ENCODE results near the gene UBD.

The UBD gene

DNA sequence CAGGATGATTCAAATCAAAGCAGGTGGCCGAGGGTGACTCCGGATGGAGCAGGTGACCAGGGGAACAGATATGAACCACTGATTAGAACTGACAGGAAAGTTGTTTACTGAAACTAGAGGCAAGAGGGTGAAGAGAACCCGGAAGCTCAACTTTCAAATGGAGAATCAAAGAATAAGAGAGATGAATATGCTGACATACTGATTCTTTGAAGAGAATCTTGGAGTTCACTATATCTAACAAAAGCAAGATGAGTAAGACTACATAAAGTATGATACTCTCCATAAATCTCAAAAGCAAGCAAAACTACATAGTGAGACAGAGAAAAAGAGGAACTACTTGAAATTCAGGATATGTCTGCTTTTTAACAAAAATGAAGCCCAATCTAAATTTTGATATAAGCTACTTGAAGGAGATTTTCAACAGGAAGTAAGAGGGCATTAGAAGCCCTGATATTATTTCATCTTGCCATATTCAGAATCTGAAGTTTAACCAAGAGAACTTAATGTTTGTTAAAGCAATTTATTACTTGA lies 4.0 kb upstream of the UBD start:
- no peak overlapping the region for H3K27ac ChIP-seq
- no peak overlapping the region for H3K4me3 ChIP-seq

DNA sequence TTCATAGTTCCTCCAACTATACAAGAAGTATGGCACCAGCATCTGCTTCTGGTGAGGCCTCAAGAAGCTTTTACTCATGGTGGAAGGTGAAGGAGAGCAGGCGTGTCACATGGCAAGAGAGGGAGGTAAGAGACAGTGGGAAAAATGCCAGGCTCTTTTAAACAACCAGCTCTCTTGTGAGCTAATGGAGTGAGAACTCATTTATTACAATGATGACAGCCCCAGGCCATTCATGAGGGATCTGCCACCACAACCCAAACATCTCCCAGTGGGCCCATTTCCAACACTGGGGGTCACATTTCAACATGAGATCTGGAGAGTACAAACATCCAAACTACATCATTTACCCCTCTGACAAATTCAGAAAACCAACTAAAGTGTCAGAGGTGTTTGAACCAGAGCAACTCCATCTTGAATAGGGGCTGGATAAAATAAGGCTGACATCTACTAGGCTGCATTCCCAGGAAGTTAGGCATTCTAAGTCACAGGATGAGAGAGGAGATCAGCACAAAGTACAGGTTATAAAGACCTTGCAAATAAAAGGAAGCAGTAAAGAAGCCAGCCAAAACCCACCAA lies 2.2 kb upstream of the UBD start:
- Histone ChIP-seq H3K4me3 (no peak overlapping the region), H3K27ac (no peak overlapping the region)

DNA sequence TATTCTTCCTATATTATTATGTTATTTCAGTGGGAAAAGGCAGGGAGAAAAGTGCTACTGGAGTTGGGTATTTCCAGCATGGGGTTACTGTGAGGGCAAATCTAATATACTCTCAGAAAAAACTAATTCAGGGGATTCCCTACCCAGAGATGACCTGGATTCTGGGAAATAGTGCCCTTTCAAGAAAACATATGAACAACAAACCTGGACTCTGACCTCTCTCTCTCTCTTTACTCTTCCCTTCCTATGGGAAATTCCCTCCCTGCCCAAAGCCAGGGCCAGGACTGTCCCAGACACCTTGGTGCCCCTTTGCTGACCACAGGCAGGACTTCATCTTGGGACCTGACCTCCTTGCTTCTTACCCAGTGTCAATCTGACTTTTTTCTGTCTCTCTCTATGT lies 1.6 kb upstream of the UBD start:
- no peak overlapping the region for H3K4me3 ChIP-seq
- no peak overlapping the region for H3K27ac ChIP-seq

DNA sequence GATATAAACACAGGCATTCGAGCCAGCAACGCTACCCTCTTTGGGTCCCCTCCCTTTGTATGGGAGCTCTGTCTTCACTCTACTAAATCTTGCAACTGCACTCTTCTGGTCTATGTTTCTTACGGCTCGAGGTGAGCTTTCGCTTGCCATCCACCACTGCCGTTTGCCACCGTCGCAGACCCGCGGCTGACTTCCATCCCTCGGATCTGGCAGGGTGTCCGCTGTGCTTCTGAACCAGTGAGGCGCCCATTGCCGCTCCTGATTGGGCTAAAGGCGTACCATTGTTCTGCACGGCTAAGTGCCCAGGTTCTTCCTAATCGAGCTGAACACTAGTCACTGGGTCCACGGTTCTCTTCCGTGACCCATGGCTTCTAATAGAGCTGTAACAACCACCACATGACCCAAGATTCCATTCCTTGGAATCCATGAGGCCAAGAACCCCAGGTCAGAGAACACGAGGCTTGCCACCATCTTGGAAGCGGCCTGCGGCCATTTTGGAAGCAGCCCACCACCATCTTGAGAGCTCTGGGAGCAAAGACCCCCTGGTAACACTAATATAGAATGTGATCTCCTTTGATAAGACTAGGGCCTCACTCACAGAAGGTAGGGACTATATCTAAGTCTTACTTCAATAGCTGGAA lies 973 bp downstream of the UBD start:
- no peak overlapping the region for H3K4me3 ChIP-seq
- peak overlapping the region in 1 of 21 experiments; percentile 37 for H3K27ac ChIP-seq

DNA sequence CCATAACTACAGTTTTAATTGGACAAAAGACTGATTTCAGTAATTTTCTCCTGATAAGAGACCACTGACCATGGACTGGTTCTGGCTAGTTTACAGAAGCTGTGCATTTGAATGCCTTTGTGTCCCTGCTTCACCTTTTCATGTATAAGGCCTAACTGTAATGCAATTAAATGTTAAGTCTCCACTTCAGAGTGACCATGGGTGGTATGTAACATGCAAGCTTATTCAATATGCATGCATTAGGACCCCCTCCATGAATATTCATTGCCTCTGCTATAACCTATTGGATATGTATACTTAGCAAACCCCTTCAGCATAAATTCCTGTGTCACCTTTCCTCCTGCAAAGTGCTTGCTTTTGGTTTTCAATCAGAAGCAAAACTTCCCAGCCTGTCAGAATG lies 2.2 kb downstream of the UBD start:
- H3K4me3 ChIP-seq, result no peak overlapping the region
- H3K27ac ChIP-seq, result no peak overlapping the region

DNA sequence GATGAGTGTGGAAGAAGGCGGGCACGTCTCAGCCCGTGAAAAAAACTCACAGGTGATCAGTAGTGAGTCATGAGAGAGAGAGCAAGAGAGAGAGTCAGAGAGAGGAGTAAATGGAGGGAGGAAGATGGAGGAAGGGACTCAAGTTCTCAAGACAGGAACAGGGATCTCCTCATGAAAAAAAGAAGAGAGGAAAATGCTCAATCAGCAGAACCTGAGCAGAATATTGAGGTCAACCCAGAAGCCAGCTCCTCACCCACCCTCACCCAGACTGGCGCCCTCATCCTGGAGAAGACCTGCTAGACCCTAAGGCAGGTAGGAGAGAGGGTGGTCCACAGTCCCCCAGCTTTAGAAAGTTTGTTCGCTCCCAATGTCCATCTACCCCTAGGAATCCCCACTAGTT lies 4.8 kb downstream of the UBD start:
- no peak overlapping the region for H3K27ac ChIP-seq
- no peak overlapping the region for H3K4me3 ChIP-seq

DNA sequence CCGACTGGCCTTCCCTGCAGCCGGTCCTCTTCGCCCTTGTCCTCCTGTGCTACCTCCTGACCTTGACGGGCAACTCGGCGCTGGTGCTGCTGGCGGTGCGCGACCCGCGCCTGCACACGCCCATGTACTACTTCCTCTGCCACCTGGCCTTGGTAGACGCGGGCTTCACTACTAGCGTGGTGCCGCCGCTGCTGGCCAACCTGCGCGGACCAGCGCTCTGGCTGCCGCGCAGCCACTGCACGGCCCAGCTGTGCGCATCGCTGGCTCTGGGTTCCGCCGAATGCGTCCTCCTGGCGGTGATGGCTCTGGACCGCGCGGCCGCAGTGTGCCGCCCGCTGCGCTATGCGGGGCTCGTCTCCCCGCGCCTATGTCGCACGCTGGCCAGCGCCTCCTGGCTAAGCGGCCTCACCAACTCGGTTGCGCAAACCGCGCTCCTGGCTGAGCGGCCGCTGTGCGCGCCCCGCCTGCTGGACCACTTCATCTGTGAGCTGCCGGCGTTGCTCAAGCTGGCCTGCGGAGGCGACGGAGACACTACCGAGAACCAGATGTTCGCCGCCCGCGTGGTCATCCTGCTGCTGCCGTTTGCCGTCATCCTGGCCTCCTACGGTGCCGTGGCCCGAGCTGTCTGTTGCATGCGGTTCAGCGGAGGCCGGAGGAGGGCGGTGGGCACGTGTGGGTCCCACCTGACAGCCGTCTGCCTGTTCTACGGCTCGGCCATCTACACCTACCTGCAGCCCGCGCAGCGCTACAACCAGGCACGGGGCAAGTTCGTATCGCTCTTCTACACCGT lies 6.1 kb downstream of the UBD start:
- H3K4me3 ChIP-seq, result peak overlapping the region; percentile 16 to 36 (median 30)
- H3K27ac ChIP-seq, result peak overlapping the region in 4 of 21 experiments; percentile 12 to 45 (median 38)

DNA sequence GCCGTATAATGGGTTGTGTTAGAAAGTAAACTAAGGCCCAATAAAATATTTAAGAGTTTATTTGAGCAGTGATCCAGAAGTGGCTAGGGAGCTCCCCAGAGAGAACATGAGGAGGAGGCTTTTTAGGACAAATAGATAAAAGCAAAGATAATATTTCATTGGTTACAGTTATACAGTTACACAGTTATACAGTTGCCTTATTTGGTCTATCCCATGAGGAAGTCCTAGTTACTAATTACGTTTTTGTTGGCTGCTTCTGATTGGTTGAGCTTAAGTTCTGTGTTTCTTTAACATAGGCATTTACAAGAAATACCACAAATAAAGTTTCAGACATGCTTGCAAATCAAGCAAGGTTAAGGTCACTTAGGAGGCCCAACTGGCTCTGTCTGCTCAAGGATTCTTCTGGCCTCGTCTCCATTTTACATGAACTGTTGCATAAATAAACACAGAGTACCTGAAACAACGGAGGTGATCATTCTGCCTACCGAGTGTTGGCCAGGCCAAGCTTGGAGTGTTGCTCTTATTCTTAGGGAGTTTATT lies 7.0 kb downstream of the UBD start:
- H3K4me3 ChIP-seq, result peak overlapping the region in 4 of 7 experiments; percentile 30 to 36 (median 34)

DNA sequence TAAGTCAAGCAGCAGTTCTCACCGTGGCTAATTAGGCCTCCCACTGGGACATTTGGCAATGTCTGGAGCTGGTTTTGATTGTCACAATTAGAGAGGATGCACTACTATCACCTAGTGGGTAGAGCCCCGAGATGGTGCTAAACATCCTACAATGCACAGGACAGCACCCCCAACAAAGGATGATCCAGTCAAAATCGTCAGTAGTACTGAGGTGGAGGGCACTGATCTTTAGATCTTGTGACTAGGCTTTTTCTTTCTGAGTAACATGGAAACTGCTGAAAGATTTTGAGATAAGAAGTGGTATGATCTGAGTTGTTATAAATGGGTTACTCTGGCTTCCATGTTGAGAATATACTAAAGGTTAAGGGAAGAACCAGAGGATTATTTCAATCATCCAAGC lies 12.0 kb downstream of the UBD start:
- no peak overlapping the region for H3K4me3 ChIP-seq

More for the DNA sequence above, 7.0 kb downstream of the UBD start:
- H3K27ac ChIP-seq, result peak overlapping the region in 2 of 21 experiments; percentile 12 to 37

DNA sequence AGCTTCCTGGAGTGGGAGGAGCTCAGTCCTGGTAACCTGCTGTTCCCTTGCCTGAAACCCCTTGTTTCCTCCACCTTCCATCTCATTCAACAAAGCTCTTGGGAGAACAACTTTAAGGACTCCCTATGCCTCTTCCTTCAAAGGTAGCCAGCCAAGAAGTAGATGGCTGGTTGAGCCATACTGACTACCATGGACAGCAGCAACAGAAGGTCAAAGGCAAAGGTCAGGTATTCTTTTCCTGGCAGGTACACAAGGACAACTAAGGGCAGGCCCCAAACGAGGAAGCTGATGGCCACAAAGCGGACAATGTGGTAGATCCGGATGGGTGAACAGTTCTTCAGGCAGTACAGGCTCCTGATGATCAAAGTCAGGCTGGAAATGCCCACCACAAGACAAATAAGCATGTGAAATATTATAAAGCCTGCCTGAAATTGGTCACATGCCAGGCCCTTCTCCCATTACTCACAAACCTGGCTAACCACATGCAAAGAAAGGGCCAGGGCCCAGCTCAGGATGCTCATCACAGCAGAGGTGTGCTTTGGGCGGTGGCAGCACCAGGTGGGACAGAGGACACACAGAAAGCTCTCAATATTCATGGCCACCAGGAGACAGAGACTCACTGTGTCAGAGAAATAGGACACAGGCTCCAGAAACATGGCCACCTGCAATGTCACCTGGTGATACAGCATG lies 21.7 kb downstream of the UBD start:
- H3K4me3 ChIP-seq, result no peak overlapping the region
- H3K27ac ChIP-seq, result no peak overlapping the region

More for the DNA sequence above, 12.0 kb downstream of the UBD start:
- no peak overlapping the region for H3K27ac ChIP-seq

DNA sequence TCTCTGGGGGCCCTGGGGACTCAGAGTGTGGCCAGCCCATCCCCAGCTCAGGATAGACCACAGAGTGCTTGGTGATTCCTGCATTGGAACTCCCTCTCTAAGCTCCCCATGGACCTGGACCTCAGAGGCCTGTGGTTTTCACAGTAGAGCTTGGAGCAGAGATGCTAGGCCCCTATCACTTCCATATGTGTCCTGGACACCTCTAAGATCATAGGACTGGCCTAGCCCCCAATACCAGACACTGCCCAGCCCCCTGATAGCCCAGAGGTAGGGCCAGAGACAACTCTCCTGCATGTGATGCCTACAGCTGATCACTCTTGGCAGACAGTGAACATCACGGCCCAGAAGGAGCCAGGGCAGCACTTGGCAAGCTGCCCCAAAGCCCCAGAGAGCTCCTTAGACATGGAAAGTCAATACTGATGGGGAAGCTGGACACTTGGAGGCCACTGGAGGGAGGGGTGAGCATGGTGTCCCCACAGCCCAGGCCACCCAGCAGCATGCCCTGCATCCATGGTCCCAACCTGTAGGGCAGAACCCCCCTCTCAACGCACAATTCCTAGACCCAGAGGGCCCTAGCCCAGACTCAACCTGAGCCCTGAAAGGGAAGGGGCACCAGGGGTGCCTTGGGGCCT lies 27.1 kb downstream of the UBD start:
- H3K4me3 ChIP-seq, result no peak overlapping the region
- H3K27ac ChIP-seq, result no peak overlapping the region

DNA sequence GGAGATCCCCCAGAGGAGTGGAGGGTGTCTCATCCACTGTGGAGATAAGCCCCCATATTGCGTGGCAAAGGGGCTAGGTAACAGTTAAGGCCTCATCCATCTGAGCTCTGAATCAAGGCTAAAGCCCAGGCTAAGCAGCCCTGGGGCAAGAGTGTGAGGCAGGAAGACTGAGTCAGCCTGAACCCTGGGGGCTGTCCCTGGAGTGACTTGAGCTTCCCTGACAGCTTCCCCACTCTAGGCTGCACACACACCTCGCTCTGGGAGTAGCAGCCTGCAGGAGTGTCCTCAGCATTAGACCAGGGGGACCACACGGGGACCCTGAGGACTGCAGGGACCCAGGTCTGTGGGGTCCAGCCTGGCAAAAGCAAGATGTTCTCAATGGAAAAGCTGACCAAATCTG lies 27.9 kb downstream of the UBD start:
- Histone ChIP-seq H3K4me3 (no peak overlapping the region), H3K27ac (no peak overlapping the region)

DNA sequence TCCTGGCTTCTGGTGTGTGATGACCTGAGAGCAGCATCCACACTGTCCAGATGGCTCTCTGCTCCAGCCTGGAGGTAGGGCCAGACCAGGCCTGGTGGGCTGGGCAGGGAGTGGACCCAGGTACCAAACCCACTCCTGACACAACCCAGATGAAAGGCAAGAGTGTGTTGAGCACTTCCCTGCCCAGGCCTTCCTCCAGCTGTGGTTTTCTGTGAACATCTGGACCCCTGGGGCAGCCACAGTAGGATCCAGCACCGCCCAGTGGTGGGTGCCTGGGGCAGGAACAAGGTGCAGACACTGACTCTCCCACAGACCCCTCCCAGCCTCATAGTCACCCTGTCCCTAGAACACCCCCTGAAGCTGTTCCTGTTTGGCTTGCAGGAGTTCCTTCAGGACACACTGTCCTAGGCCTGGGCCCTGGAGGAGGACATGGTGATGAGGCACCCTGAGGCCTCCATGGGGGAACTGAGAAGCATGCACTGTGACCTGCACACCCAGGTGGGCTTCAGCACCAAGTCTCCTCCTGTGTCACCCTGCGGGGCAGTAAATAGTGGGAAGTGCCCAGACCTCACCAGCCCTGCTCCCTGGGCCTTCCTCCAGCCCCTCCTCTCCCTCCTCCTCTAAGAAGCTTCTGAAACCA lies 28.7 kb downstream of the UBD start:
- Histone ChIP-seq H3K4me3 (no peak overlapping the region), H3K27ac (no peak overlapping the region)

DNA sequence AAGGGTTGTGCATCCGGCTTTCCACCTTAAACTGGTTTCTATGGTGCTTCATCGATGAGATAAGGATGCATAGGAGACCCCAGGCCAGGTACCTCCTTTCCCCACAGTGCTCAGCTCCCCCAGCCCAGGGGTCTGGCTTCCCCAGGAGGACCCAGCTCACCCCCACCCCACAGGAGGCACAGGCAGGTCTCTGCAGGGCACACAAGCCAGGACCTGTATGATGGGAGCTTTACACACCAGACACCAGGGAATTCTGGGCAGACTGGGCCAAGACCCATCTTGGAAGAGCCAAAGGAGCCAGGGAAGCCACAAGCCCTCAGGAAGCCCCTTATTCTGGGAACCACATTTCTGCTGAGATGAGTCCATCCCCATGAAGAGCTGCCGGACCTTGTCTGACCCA lies 29.6 kb downstream of the UBD start:
- no peak overlapping the region for H3K27ac ChIP-seq

DNA sequence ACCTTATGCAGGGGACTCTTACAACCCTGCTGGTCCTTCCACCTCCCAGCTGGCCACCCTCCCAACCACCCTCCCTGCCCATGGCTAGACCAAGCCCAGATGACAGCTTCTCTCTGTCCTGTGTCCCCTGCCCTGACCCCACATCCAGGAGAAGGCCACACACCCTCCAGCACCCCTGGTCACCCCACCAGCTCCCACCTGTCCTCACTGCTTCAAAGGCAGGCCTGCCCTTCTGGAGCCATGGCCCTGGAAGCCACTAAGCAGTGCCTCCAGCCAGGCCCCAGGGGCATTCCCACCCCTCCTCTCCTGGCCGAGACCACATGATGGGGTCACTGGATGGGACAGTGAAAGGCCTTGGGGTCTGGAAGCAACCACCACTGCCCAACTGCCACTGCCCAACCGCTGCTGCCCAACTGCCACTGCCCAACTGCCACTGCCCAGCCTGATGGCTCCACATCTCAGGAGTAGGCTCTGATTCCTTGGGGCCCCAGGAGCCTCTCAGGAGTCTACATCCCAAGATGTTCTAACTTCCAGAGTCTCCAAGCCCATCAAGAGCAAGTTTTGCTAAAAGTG lies 30.5 kb downstream of the UBD start:
- Histone ChIP-seq H3K4me3 (no peak overlapping the region), H3K27ac (no peak overlapping the region)

More for the DNA sequence above, 29.6 kb downstream of the UBD start:
- H3K4me3 ChIP-seq, result no peak overlapping the region

DNA sequence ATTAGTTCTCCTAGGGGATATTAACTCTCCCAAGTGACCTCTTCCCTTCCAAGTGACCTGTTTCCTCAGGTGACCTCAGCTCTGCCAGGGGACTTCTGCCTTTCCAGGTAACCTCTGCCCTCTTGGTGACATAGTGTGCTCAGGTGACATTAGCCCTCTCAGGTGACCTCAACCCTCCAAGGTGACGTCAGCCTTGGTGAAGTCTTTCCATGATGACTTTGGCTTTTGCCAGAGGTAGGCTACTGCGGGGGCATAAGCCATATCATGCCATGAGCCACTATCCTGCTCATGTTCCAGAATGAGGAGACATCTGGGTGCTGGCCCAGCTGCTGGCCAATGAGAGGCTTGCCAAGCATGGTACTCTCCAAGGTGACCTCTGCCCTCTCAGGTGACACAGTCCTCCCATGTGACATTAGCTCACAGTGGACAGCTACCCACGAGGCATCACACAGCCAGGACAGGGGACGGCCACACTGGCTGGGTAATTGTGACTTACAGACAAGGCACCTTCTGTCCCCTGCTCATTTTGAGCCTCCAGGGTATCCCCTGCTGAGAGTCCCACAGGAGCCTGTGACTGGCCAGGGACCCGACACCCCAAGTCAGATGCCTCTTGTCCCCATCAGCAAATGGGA lies 31.1 kb downstream of the UBD start:
- Histone ChIP-seq H3K27ac (no peak overlapping the region), H3K4me3 (no peak overlapping the region)

DNA sequence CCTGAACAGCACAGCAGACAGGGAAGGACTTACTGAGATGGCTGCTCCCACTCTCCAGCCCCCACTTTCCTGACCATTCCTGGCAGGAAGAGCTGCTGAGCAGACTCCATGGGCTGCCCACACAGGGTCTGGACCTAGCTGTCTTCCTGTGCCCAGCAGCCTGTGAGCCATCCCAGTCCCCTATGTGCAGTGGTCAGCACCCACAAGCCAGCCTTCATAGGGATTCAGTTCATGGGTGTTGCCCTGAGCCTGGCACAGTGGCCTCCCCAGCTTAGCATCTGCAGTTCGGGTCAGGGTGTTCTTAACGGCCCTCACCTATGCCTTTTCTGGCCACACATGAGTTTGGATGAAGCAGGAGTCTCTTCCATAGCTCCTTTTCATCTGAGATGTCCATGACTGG lies 32.0 kb downstream of the UBD start:
- H3K27ac ChIP-seq, result no peak overlapping the region

DNA sequence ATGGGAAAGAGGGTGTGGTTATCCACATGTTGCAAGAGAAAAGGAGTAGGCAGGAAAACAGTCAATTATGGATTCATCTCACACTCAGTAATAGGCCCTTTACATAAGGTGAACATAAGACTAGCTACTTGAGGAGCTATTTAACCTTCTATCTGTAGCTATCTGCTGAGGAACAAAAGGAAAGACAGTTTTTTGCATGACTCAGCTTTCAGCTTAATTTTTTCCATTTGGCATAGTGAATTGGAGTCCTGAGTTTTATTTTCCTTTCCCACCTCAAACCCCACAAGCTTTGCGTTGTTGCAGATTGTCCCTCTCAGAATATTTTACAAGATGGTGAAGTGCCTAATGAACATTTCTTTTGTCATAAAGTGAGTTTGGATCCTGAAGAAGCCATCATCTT lies 32.4 kb downstream of the UBD start:
- no peak overlapping the region for H3K4me3 ChIP-seq

More for the DNA sequence above, 32.0 kb downstream of the UBD start:
- no peak overlapping the region for H3K4me3 ChIP-seq

More for the DNA sequence above, 32.4 kb downstream of the UBD start:
- no peak overlapping the region for H3K27ac ChIP-seq
